Fibroblast of villous mesenchyme (primary cell): ENCODE measurements around the gene MACROD2. TPM values are rescaled to one million over a fixed set of nuclear protein-coding genes. Genes with fewer than 3 reads are reported as not detected.

Source experiments
- DNase-seq: peaks from one replicate; pipeline ENCODE4 v3.0.0-alpha.2; 2010; ENCODE audit warnings: low read depth
- H3K4me3 ChIP-seq: 2 replicates; pipeline ENCODE4 v1.5.1; 2011; ENCODE audit warnings: low read depth, mild to moderate bottlenecking, low read length
- total RNA-seq: library from RNA; depleted of rRNA; stranded (reverse); fragments of >200 nt; gene quantifications from 2 replicates; pipeline ENCODE4 v1.2.3, GENCODE V29; 2012
- TF ChIP-seq, protein P1 (sequence below): IDR thresholded peaks from 2 replicates; pipeline ENCODE4 v1.5.1; 2012; ENCODE audit warnings: low read depth, mild to moderate bottlenecking, low read length; ENCODE audit not compliant: insufficient read depth

MACROD2 gene
- total RNA-seq, 1 donor, result 1.7 TPM

DNA sequence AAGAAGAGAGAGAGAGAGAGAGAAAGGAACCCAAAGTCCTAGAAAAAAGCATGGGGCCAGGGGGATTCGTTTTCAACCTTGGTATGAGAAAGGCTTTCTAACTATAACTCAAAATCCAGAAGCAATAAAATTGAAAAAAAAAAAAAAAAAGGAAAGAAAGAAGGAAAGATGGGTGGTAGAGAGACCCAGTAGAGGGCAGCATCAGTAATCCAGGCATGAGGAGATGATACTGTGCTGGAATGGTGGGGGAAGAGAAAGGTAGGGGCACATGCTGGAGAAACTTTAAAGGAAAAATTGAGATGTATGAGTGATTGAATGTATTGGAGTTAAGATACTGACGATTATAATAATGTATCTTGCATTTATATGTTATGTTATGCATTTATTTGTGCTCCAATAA is 1382.8 kb downstream of the MACROD2 start:
- no peak overlapping the region for H3K4me3 ChIP-seq
- TF ChIP-seq, protein P1, sequence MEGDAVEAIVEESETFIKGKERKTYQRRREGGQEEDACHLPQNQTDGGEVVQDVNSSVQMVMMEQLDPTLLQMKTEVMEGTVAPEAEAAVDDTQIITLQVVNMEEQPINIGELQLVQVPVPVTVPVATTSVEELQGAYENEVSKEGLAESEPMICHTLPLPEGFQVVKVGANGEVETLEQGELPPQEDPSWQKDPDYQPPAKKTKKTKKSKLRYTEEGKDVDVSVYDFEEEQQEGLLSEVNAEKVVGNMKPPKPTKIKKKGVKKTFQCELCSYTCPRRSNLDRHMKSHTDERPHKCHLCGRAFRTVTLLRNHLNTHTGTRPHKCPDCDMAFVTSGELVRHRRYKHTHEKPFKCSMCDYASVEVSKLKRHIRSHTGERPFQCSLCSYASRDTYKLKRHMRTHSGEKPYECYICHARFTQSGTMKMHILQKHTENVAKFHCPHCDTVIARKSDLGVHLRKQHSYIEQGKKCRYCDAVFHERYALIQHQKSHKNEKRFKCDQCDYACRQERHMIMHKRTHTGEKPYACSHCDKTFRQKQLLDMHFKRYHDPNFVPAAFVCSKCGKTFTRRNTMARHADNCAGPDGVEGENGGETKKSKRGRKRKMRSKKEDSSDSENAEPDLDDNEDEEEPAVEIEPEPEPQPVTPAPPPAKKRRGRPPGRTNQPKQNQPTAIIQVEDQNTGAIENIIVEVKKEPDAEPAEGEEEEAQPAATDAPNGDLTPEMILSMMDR, result no peak
- no peak for DNase-seq

DNA sequence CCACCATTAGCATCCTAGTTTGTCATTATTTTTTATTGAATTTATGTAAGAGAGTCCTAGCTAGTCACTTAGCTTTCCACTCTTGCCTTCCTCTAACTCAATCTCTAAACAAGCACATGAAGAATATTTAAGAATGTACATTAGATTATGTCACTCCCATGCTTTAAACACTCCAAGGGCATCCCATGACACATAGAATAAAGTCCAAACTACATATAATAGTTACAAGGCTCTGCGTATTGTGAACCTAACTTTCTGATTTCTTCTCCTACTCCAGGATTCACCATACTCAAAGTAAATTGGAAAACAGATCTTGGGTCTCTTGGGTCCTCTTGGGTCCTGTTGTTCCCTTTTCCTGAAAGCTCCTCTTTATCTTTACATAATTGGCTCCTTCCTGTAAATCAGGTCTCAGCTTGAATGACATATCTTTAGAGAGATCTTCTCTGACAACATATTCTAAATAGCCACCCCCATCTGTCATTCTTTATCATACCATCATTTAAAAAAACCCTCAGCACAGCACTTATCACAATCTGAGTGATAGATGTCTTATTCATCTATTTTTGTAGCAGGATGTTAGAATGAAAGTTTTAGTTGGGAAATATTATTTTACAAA is 1384.5 kb downstream of the MACROD2 start:
- TF ChIP-seq, protein P1, result no peak
- no peak overlapping the region for H3K4me3 ChIP-seq
- no peak for DNase-seq

DNA sequence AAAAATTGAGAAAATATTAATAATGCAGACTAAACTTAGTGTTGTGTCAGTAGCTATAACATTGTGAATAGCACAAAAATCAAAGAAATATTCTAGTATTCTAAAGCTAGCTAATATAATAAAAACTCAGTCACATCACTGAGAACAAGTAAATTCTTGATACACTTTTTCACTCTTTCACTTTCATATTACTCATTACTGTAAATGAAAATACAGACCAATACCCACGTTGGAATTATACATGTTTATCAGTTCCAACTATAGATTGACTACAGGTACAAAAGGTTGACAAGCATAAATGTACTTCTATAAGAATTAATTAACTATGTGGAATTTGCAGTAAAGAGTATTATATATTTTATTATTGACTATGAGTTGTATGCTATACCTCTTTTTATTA is 1385.5 kb downstream of the MACROD2 start:
- TF ChIP-seq, protein P1, result no peak
- no peak for DNase-seq
- H3K4me3 ChIP-seq, result no peak overlapping the region

DNA sequence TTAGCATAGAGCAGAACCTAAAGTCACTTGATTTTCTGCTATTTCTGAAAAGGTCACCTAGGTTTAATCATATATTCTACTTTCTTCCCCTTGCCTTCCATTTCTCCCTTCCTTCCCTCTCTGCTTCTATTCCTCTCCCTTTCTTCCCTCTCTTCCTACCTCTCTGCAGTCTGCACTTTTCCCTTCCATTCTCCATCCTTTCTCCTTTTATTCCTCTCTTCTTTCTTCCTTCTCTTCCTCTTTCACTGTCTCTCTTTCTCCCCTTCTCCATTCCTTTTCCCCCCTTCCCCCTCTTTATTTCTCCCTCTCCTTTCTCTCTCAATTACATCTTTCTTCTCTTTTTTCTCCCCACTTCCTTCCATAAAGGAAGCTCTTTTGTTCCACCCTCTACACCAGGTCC is 1391.9 kb downstream of the MACROD2 start:
- DNase-seq, result no peak
- no peak overlapping the region for H3K4me3 ChIP-seq
- TF ChIP-seq, protein P1, result no peak

DNA sequence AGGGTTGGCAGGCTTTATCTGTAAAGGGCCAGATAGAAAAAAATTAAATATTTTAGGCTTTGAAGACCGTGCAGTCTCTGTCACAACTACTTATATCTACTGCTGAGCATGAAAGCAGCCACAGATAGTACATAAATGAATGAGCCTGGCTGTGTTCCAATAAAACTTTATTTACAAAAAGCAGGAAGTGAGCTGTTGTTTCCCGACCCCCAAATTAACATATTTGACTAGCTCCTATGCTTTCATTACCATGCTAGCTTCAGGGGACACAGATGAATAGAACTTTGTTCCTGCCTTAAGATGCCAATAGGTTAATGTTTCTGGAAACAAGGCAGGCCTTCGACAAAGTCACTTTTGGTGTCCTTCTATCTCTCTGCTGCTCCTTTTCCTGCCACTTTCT is 1400.1 kb downstream of the MACROD2 start:
- DNase-seq, result no peak
- TF ChIP-seq, protein P1, result no peak
- no peak overlapping the region for H3K4me3 ChIP-seq

DNA sequence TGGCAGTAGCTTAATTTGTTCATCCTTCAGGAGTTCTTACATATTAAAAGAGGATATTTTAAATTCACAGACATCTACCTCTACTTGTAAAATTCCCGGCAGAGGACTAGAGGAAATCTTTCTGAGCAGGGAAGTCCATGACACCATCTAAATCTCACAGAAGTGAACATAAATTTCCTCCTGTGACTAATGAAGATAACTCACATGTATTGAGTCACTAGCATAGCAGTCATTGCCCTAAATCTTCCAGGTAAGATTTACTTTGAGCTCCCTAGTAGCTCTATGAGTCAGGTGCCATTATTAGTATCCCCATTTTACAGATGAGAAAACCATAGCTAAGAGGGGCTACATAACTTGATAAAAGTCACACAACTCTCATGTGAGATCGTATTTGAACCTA is 1400.7 kb downstream of the MACROD2 start:
- no peak for DNase-seq
- TF ChIP-seq, protein P1, result no peak
- H3K4me3 ChIP-seq, result no peak overlapping the region

DNA sequence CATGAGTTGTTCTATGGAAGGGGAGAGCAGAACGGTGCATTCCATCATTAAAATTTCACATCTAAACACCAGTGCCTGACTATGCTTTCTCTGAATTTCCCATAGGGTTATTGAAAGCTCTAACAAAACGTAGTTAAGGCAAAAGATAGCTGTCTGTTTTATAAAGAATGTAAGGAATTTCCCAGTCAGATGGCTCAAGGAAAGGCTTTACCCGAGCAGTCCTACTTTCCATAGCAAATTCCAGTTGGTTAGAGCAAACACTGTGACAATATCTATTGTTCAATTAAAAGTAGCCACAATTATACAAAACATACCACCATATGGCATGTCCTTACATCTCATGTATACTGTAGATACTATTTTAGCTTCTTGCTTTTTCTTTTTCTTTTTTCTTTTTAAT is 1401.6 kb downstream of the MACROD2 start:
- no peak for DNase-seq
- TF ChIP-seq, protein P1, result no peak
- no peak overlapping the region for H3K4me3 ChIP-seq
